Stimulated activated CD4-positive, alpha-beta T cell treated with anti-CD3 and anti-CD28 coated beads, Interleukin-1b, Interleukin-23, amount 100 ng/mL, for 48 hours (primary cell): ENCODE data around the gene ULK4.

Experiments used
- DNase-seq: peaks from one replicate; pipeline ENCODE4 v3.0.0-alpha.2; 2020

Gene ULK4

DNA sequence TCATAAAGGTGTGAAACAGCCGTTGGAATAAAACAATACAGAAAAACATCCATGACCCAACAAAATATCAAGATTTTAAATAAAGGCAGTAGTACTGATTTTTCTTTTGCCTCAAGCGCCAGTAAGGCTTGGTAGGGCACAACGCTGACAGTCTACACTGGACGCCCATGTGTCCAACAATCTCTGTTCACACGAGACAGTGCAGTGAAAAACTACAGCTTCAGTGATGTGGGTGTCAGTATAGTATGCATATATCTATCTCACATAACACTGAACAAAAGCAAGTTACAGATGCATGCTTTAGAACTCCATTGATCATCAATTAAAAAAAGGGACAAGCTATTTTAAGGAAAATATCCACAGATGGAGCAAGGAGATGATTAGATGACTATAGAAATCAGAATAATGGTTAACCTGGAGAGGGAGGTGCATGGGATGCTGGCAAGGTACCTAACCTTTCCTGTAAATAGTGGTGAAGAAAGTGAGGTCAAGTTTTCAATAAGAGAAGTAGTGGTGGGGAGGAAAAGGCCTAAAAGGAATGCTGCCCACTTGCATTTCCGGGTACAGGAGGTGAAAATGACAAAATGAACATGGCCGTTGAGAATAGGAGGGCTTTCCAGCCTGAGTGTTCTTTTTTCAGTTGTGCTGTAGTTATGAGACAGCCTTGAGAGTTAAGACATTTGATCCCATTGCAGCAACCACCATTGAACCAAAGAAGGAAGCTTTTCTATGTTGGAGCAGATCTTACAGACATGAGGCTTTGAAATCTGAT is 719.9 kb downstream of the ULK4 start:
- no peak for DNase-seq

DNA sequence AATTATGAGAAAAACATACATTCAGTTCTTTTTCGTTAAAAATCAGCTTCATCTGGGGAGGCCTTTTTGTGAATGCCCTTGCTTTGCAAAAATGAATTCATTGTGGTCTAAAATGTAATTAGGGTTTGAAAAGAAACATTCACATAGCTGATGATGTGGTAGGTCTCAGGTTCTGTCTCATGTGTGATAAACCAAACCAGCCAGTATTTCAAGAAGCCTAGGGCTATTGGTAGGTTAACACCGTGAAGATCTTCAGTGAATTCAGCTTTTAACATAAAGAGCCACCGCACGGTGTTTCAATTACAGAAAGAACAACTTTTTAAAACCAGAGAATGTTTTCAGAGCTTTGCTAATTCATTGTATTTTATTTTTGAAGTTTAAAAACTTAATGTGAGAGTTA is 720.7 kb downstream of the ULK4 start:
- DNase-seq, result no peak

DNA sequence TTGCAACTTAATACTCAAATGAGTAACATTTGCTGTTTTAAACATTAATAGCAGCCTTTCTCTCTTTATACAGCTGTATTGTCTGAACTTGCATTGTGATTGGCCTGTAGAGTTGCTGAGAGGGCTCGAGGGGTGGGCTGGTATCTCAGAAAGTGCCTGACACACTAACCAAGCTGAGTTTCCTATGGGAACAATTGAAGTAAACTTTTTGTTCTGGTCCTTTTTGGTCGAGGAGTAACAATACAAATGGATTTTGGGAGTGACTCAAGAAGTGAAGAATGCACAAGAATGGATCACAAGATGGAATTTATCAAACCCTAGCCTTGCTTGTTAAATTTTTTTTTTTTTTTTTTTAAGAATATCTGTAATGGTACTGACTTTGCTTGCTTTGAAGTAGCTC is 722.3 kb downstream of the ULK4 start:
- no peak for DNase-seq

DNA sequence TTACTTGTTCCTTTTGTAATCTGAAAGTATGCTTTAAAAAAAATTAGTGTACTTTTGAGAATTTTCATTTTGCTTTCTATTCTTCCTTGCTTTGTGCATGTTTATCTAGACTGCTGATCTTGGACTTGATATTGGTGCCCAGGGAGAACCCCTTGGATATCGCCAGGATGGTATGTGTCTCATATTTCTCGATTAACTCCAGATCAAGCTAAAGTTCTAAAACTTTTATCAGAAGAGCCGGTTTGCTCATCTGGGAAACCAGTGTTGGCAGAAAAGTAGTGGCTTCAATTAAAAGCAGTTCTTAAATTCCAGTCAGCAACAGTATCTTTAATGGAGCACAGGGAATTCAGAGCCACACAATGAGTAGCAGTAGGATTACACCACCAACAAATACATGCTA is 724.0 kb downstream of the ULK4 start:
- no peak for DNase-seq

DNA sequence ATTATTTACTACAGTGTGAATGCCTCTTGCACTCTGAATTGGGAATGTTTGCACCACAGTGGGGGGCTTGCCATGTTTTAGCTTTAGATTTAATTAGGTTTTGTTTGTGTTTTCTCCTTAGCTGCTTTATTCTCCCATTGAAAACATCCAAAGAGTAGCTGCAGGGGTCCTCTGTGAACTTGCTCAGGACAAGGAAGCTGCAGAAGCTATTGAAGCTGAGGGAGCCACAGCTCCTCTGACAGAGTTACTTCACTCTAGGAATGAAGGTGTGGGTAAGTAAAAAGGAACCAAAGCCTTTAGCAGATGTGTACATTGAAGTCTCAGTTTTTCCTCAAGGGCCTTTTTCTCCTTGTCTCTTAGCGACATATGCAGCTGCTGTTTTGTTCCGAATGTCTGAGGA is 725.7 kb downstream of the ULK4 start:
- no peak for DNase-seq

DNA sequence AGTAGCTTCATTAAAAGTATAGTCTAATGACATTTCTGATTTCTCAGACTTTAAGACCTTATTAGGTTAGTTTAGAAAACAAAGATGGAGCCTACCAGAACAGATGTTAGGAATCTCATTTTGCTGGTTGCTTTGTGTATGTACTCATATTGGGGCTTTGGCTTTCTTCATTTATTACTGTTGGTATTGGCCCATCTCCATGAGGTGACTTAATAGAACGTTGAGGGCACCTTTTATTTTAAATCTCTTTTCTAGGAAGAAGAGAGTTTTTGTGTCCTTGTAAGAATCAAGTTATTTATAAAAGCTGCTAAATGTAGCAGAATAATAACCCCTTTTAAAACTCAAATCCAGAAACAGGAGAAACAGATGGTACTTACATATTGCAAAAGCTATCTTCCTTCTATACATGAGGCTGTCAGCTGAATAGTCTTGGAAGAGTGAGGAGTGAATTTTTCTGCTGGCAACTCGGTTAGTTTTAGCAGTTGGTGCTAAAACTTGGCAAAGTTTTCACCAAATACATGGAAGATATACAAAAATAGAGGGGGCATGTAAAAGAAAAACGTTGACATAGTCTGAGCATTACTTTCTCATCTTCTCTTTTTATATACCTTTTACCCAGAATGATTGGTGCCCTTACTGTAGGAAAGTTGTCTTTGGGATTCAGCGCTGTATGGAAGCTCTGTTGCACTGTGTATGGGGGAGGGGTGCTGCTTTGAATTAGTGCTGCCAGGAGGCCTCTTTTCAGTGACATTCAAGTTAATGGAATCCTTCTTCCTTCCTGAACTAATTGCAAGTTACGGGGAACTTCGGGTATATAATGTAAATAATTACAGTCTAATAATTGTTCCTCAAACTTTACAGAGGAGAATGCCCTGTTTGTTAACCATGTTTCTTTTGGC is 726.8 kb downstream of the ULK4 start:
- DNase-seq, result no peak

DNA sequence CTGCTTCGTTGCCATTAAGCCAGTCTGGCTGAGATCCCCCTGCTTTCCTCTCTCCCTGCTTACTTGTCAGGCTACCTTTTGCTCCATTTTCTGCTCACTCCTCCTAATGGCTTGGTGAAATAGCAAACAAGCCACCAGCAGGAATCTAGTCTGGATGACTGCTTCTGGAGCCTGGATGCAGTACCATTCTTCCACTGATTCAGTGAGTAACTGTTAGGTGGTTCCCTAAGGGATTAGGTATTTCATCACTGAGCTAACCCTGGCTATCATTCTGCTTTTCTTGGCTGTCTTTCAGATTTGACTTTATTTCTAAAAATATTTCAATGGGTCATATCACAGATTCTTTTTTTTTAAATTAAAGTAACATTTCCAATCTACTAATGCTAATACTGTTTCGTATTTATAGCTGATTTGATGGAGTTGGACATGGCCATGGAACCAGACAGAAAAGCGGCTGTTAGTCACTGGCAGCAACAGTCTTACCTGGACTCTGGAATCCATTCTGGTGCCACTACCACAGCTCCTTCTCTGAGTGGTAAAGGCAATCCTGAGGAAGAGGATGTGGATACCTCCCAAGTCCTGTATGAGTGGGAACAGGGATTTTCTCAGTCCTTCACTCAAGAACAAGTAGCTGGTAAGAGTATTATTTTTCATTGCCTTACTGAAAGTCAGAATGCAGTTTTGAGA is 737.6 kb downstream of the ULK4 start:
- no peak for DNase-seq

DNA sequence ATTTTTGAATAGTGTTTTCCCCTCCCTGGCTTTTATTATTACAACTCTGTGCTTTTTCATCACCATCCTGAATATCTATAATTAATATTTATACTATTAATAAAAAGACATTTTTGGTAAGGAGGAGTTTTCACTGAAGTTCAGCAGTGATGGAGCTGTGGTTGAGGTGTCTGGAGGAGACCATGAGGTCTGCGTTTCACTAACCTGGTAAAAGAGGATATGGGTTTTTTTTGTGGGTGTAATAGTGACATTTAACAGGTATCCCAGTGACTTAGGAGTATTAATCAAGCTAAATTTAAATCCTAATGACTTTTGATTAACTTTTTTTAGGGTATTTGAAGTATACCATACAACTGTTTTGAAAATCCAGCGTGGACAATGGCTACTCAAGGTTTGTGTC is 738.2 kb downstream of the ULK4 start:
- DNase-seq, result no peak

DNA sequence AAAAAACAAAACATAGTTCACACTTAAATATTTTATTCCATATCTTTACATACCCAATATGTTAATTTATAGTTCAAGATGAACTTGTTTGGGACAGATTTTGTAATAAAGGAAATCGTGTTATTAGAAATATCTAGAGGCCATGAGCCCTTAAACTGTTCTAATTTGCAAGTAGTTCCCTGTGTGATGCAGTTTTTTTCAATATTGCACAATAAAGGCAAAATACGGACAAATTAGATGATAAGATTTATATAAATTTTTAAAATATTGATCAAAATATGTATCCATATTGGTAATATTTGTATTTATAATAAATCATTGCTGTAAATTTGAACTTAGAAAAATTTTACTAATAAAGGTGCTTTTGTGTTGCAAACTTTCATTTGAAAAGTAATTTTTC is 738.8 kb downstream of the ULK4 start:
- DNase-seq, result no peak

DNA sequence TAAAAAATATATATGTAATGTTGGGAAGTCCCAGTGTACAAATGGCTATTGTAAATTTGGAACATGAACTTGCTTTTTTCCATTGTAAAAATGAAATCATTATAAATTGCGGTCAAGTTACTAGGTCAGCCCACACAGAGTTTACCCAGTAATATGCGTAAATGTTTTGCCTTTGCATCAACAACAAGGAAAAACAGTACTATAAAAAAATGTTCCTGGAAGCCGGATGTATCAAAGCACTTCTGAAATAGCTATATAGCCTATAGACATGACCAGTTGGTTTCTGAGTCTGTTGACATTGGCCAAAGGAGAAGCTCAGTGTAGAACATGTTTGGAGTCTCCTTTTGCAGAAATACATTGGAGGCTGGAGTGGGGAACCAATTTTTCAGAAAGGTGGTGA is 739.4 kb downstream of the ULK4 start:
- DNase-seq, result no peak

DNA sequence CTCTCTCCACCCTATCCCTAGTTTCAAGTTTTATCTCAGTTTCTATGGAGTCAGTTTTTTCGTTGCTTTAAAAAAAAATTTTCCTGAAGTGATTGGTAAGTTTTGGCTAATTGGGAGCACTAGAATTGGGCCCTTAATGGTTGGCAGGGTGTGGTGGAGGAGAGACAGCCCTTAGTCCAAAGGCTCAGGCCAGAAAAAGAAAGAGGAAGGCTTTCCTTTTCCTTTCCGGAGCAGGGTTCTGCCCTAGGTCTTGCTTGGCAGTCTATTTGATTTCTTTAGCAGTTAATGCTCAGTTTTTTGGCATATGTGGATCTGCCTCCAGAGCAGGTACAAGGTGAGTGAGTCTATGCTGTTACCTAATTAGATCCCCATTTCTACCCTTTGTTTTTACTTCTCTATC is 739.9 kb downstream of the ULK4 start:
- no peak for DNase-seq

DNA sequence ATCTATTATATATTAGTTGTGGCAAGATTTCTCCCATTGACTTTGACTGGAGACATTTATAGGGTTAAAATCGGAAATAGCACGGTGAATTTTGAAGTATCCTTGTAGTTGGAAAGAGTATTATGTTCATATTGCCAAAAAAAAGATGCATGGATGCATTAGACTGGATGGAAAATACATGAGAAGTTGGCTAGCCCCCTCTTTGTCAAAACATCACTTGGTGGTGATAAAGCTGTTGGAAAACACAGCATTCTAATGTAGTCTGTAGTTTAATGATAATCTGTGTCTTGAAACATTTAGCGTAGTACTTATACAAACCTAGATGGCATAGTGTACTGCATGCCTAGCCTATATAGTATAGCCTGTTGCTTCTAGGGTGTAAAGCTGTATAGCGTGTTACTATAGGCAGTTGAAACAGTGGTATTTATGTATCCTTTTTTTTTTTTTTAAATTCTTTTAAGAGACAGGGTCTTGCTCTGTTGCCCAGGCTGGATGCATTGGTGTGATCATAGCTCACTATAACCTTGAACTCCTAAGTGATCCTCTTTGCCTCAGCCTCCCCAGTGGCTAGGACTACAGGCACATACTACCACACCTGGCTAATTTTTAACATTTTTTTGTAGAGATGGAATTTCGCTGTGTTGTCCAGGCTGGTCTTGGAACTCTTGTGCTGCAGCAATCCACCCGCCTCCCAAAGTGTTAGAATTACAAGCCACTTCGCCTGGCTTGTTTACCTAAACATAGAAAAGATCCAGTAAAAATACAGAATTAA is 740.8 kb downstream of the ULK4 start:
- DNase-seq, result no peak

DNA sequence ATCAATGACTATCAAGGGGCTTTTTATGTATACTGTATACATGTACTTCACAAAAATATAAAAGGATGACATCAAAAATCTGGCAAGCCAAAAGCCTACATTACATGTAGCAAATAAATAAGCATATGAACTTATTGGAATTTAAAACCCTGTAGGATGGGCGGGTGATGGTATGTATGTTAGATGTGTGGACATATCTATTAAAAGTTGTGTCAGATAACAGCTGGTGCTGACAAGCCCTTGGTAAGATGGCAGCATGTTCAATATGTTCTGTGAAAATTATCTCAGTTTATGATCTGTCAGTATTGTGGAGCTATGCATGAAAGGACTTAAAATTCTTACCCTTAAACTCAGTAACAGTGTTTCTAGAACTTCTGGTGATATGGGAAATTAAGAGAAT is 742.5 kb downstream of the ULK4 start:
- no peak for DNase-seq

DNA sequence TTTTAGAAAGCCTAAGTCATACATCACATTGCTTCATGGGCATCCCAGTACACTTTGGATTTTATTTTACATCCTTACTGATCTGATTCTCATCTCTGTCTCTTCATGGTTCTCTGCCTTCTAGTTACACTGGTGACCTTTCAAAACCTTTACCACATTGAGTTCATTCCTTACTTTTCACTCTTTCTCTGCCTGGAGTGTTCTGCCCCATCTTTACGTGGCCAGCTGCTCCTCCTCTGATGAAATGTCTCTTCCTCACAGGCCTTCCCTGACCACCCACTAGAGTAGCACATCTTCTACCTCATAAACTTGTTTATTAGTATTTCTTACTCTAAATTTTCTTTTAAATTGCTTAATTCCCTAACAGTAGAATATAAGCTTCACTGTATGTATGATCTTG is 744.9 kb downstream of the ULK4 start:
- no peak for DNase-seq

DNA sequence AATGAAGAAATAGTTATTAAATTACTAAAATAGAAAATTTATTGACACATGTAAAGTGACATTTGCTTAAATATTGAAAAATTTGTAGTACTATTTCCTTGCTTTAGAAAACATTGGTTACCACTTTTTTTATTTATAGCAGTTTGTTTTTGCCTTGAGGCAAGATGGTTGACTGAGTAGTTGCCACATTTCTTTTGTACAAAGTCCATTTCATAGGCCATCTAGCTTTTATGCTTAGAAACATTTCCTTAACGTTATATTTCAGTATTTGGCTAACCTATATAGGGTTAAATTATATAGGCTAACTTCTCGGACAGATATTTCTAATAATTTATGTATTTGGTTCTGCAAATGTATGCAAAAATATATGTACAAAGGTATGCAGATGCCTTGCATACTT is 745.5 kb downstream of the ULK4 start:
- no peak for DNase-seq

DNA sequence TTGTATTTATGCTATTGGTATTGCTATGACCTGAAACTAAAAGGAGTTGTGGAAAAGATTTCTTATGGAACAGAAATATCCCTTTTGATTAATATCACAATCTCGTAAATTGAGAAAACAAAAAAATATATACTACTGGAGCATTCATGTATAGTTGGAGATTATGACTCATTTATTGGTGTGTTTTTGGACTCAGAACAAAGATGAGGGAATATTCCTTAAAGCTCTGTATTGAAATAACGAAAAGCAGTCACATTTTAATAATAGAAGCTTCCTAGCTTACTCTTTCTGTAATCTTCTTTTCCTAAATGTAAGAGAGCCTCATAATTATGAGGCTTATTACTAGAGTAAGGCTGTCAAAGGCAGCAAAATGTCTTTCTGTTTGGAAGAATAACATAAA is 748.3 kb downstream of the ULK4 start:
- no peak for DNase-seq

DNA sequence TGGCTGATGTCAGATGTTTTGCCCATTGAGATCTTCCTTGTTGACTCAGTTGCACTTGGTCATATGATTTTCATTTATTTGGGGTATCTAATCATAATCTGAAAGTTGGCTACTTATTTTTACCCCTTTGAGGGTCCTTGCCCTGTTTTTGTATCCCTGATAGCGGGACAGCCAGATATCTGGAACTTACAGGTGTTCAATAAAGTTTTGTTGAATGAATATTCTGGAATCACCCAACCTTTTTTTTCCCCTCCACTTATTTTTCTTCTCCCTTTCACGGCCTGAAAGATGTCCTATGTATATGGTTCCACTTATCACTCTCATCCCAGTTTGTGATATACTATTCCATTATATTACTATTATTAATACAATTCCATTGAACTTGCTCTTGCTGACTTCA is 749.8 kb downstream of the ULK4 start:
- no peak for DNase-seq

DNA sequence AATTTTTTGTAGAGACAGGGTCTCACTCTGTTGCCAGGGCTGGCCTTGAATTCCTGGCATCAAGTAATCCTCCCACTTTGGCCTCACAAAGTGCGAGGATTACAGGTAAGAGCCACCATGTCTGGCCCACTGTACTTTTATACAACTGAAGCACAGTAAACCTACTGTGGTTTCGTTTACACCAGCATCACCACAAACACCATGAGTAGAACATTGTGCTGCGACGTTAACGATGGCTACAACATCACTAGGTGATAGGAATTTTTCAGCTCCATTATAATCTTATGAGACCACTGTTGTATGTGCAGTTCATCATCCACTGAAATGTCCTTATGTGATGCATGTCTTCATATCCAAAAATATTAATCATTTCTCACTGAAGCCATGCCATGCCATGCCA is 750.9 kb downstream of the ULK4 start:
- no peak for DNase-seq

DNA sequence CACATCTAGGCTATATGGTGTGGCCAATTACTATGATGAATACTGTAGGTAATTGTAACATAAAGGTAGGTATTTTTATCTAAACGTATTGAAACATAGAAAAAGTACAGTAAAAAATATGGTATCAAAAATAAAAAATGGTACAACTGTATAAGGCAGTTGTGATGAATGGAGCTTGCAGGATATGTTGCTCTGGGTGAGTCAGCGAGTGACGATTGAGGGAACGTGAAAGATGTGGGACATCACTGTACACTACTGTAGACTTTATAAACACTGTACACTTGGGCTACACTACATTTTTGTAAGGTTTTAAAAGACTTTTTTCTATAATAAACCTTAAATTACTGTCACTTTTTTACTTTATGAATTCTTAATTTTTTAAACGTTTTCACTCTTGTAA is 752.3 kb downstream of the ULK4 start:
- DNase-seq, result no peak

DNA sequence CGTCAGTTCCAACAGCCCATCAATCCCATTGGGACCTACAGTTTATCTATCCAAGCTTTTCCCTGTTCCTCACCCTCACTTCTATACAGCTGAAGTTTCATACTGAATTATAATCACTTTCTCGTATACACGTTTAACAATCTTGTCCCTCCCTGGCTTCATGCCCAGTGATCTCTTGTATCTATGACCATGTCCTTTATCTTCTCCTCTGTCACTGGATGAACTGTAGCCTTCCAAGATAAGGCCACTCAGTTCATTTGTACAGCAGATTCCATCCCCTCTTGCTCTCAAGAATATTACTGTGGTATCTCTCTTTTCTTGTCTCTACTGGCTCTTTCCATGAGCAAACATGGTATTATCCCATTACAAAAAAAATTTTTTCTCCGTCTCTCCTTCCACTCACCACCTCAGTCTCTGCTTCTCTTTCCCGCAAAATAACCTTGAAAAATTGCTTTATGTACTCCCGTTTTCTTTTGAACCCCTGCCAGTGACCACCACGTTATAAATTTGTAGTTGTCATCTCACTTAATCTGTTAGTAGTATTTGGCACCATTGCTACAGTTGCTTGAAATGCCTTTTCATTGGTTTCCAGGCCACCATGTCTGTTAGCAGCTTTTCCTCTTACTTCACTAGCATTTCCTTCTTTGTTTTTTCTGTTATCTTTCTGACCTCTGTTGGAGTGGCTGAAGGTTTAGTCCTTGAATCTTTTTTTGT is 753.2 kb downstream of the ULK4 start:
- DNase-seq, result no peak

DNA sequence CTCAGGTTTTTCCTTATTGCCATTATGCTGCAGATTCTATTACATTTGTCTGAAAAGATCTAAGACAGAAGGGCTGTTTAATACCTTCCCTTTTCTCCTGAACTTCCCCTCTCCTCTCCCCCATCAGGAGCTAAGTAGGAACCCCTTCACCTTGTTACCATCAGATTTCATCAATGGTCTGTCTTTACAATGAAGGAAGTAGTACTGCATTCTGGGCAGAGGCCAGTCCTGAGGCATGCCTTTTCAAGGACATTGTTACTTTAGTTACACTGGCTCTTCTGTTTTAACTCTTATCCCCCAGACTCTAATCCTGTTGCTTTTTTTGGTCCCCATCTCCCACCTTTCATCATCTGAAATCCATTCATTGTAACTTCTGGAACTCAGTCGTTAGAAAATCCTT is 754.5 kb downstream of the ULK4 start:
- DNase-seq, result no peak

DNA sequence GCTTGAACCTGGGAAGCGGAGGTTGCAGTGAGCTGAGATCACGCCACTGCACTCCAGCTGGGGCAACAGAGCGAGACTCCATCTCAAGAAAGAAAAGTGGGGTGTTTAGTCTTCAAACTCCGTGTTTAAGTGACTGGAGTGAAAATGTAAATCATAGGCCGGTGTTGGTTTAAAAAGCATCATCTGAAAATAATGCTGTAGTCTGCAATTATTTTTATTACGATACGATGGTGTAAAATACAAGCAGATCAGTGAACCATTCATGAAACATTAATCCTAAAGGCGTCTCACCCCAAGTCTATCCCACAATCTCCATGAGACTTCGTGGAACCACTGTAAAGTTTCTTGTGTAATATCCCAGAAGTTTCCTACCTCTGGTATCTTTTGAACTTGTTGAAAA is 756.3 kb downstream of the ULK4 start:
- no peak for DNase-seq
